Type B pancreatic cell (in vitro differentiated cells): Measurements from ENCODE around the gene ZCCHC24. TPM values are rescaled to one million over a fixed set of nuclear protein-coding genes. Genes with fewer than 3 reads are reported as not detected.

Experiments
- DNase-seq: peaks from one replicate; pipeline ENCODE4 v3.0.0; 2021; ENCODE audit warnings: mixed read lengths; ENCODE audit not compliant: unreplicated experiment; ENCODE audit errors: extremely low spot score
- H3K27ac Mint-ChIP-seq: 2 replicates; pipeline ENCODE4 v1.8.0; 2021; ENCODE audit warnings: mild to moderate bottlenecking, mixed read lengths
- H3K27me3 Mint-ChIP-seq: 2 replicates; pipeline ENCODE4 v1.8.0; 2021; ENCODE audit warnings: mixed read lengths
- H3K36me3 Mint-ChIP-seq: 2 replicates; pipeline ENCODE4 v1.8.0; 2021; ENCODE audit warnings: mixed read lengths
- H3K4me1 Mint-ChIP-seq: one replicate; pipeline ENCODE4 v1.8.0; 2021; ENCODE audit warnings: mixed read lengths; ENCODE audit not compliant: unreplicated experiment
- H3K4me3 Mint-ChIP-seq: 2 replicates; pipeline ENCODE4 v1.8.0; 2021; ENCODE audit warnings: mild to moderate bottlenecking, mixed read lengths
- H3K9me3 Mint-ChIP-seq: 2 replicates; pipeline ENCODE4 v1.8.0; 2021; ENCODE audit warnings: mixed read lengths
- CTCF ChIP-seq: fragments of 200-600 bp; sonication (generic); conservative IDR thresholded peaks from 2 replicates; pipeline ENCODE4 v1.5.0; 2021; ENCODE audit warnings: antibody characterized with exemption, mild to moderate bottlenecking
- total RNA-seq: library from RNA; stranded (reverse); gene quantifications from 2 replicates; pipeline ENCODE4 v1.2.1, GENCODE V29; 2021; ENCODE audit warnings: low replicate concordance

Gene ZCCHC24
- total RNA-seq, 1 donor from 2014 or later: 29.1 TPM

GRCh38 chr10:79376751-79377556 lies 68.5 kb downstream of the ZCCHC24 start:
- peaks cover 13% of the 10 kb centered on the region for H3K4me1 Mint-ChIP-seq

DNA sequence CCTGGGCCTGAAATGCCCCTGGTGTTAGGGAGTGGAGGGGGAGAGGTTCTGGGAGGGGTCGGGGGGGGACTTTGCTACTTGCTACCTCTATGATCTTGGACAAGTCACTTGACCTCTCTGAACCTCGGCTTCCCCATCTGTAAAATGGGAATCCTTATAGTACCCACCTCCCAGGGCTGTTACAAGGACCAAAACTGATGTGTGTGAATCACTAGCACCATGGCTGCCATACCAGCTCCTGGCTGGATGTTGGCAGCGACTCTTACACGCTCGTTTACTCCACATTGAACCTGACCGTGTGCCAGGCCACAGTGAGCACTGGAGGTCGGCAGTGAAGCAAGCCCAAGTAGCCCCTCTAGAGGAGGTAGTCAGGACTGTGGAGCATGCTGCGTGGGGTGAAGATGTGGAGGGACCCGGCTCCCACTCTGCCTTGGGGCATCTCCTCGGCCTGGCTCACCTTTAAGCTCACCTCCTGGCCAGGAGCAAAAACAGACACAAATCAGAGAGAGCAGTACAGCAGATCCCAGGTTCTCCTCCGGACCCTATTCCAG lies 69.3 kb downstream of the ZCCHC24 start:
- no peaks in the 10 kb centered on the region for H3K36me3 Mint-ChIP-seq
- peak; percentile 40 for DNase-seq
- H3K4me3 Mint-ChIP-seq: no peak overlapping the region
- H3K9me3 Mint-ChIP-seq: no peaks in the 10 kb centered on the region
- H3K4me1 Mint-ChIP-seq: peaks cover 9% of the 10 kb centered on the region
- no peak overlapping the region for H3K27ac Mint-ChIP-seq
- no peaks in the 10 kb centered on the region for H3K27me3 Mint-ChIP-seq
- TF ChIP-seq CTCF: no peak

More at GRCh38 chr10:79376751-79377556, 68.5 kb downstream of the ZCCHC24 start:
- no peaks in the 10 kb centered on the region for H3K36me3 Mint-ChIP-seq
- no peak overlapping the region for H3K27ac Mint-ChIP-seq
- H3K4me3 Mint-ChIP-seq: no peak overlapping the region
- TF ChIP-seq CTCF: no peak
- DNase-seq: peak; percentile 62
- no peaks in the 10 kb centered on the region for H3K9me3 Mint-ChIP-seq
- no peaks in the 10 kb centered on the region for H3K27me3 Mint-ChIP-seq

- Mint-ChIP-seq H3K4me3 (no peak overlapping the region), H3K27ac (no peak overlapping the region), H3K4me1 (peaks cover 9% of the 10 kb centered on the region), H3K9me3 (no peaks in the 10 kb centered on the region), H3K27me3 (no peaks in the 10 kb centered on the region), H3K36me3 (no peaks in the 10 kb centered on the region)
- TF ChIP-seq CTCF: no peak
- peak; percentile 63 for DNase-seq
Observed at GRCh38 chr10:79375321-79376077, 69.9 kb downstream of the ZCCHC24 start.

- peak overlapping the region; percentile 81 for H3K27ac Mint-ChIP-seq
- H3K27me3 Mint-ChIP-seq: no peaks in the 10 kb centered on the region
- TF ChIP-seq CTCF: peak; percentile 98
- no peaks in the 10 kb centered on the region for H3K36me3 Mint-ChIP-seq
- no peaks in the 10 kb centered on the region for H3K9me3 Mint-ChIP-seq
- peaks cover 9% of the 10 kb centered on the region for H3K4me1 Mint-ChIP-seq
- peak; percentile 87 for DNase-seq
- no peak overlapping the region for H3K4me3 Mint-ChIP-seq
Observed at GRCh38 chr10:79374312-79375191, 70.9 kb downstream of the ZCCHC24 start.

DNA sequence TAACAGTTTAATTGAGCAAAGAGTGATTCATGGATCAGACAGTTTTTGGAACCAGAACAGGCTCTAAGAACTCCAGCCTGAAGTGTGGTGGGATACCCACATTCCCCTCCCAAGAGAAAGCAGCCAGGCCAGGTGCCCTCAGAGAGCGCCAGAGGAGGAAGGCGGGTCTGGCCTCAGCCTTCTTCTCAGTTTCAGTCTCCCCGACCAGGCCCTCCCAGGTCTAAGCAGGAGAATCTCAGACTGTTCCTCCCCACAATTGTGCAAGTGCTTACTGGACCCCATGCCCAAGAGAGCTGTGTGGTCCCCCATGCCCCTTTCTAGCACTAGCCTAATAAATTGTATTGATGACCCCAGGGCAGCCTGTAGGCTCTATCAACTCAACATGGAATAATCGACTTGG lies 72.6 kb downstream of the ZCCHC24 start:
- Mint-ChIP-seq H3K4me1 (peaks cover 9% of the 10 kb centered on the region), H3K36me3 (no peaks in the 10 kb centered on the region), H3K27ac (no peak overlapping the region), H3K27me3 (no peaks in the 10 kb centered on the region), H3K4me3 (no peak overlapping the region), H3K9me3 (no peaks in the 10 kb centered on the region)
- DNase-seq: no peak
- no peak for TF ChIP-seq CTCF
